ENCODE measurements around the gene ZFYVE28.

Gene ZFYVE28

GRCh38 chr4:2336659-2337058 is 81.8 kb downstream of the ZFYVE28 start:
- H3K9ac ChIP-seq, result no peak overlapping the region
- no peak for TF ChIP-seq Cebpa-rat (IDR thresholded peaks at IDR 0.05)
- no peak overlapping the region for H3K27ac ChIP-seq
- no peaks in the 10 kb centered on the region for H3K36me3 ChIP-seq
- H3K9me3 ChIP-seq, result no peaks in the 10 kb centered on the region
- 0 out of 2 replicates have a peak, but pooled peaks cover 4% of the 10 kb centered on the region for H3K27me3 ChIP-seq
- no peak overlapping the region for H3K4me3 ChIP-seq
- no peak overlapping the region for H3K4me2 ChIP-seq
- no peaks in the 10 kb centered on the region for H4K20me1 ChIP-seq
- peaks cover 35% of the 10 kb centered on the region for H3K4me1 ChIP-seq

DNA sequence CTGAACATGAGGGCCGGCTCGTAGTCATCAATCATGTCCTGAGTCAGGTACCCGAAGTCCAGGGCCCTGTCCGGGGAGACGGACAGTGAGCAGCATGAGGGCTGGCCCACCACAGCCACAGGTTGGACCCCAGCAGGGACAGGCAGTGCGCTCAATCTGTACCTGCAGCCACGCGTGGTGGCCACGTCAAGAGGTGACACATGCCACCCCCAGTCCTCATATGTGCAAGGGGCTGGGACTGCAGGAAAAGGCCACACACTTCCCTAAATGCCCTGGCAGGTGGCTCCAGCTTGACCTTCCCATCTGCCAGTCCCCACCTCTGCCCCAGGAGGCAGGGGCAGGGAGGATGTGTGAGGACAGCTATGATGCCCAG is 82.7 kb downstream of the ZFYVE28 start:
- H3K4me1 ChIP-seq, result peaks cover 35% of the 10 kb centered on the region
- H3K4me2 ChIP-seq, result peak overlapping the region; percentile 61
- no peak overlapping the region for H3K4me3 ChIP-seq
- H3K9me3 ChIP-seq, result no peaks in the 10 kb centered on the region
- no peaks in the 10 kb centered on the region for H4K20me1 ChIP-seq
- no peak overlapping the region for H3K27ac ChIP-seq
- 0 out of 2 replicates have a peak, but pooled peaks cover 4% of the 10 kb centered on the region for H3K27me3 ChIP-seq
- no peak overlapping the region for H3K9ac ChIP-seq
- no peaks in the 10 kb centered on the region for H3K36me3 ChIP-seq
- no peak for TF ChIP-seq Cebpa-rat (IDR thresholded peaks at IDR 0.05)

DNA sequence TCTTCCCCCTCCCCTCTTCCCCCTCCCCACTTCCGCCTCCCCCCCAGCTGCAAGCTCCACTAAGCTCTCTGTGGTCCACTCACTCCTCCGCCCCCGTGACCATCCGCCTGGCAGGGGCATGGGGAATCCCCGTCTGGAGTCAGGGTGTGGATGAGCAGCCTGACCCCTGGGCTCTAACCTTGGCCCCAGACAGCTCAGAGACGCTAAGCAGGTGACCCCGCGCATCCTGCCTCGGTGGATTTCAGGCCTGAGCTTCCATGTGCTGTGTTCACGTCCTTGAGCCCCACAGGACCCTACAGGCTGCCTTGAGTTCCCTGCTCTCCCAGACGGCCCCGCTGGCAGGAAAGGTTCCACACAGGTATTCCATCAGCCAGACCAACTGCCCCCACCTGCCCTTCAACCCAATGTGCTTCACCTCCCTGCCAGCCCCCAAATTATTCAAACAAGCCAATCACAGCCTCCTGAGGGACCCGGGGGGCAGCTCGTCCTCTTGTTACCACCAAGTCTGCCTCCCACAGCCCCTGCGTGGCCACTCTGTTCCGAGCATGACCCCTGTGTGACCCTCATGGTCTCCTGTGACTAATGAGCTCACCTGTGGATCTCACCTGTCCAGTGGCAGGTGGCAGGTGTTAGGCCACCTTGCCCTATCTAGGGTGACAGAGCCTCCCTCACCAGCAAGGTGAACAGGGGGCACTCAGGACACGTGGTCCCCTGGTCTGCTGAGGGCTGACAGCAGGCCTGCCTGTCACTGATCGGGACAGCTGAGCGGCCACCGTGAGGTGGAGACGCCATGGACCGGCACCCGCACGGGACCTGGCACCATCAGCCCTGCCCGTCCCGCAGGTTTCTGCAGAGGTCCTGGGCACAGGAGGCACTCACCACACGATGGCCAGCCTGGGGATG is 83.4 kb downstream of the ZFYVE28 start:
- Histone ChIP-seq H3K4me1 (peaks cover 35% of the 10 kb centered on the region), H3K9me3 (no peaks in the 10 kb centered on the region), H3K27ac (no peak overlapping the region), H3K4me2 (peak overlapping the region; percentile 61), H3K9ac (no peak overlapping the region), H3K27me3 (0 out of 2 replicates have a peak, but pooled peaks cover 4% of the 10 kb centered on the region), H4K20me1 (no peaks in the 10 kb centered on the region), H3K36me3 (no peaks in the 10 kb centered on the region), H3K4me3 (no peak overlapping the region)
- TF ChIP-seq Cebpa-rat (IDR thresholded peaks at IDR 0.05), result no peak

- Histone ChIP-seq H3K36me3 (no peaks in the 10 kb centered on the region), H3K27me3 (0 out of 2 replicates have a peak, but pooled peaks cover 4% of the 10 kb centered on the region), H3K9me3 (no peaks in the 10 kb centered on the region), H3K4me1 (peaks cover 35% of the 10 kb centered on the region), H3K4me3 (peak overlapping the region; percentile 31; the same call in 1 of the 2 replicates), H3K27ac (peak overlapping the region; percentile 56), H3K4me2 (peak overlapping the region; percentile 82), H3K9ac (no peak overlapping the region), H4K20me1 (no peaks in the 10 kb centered on the region)
- no peak for TF ChIP-seq Cebpa-rat (IDR thresholded peaks at IDR 0.05)
Observed at GRCh38 chr4:2333916-2334644, 84.4 kb downstream of the ZFYVE28 start.

DNA sequence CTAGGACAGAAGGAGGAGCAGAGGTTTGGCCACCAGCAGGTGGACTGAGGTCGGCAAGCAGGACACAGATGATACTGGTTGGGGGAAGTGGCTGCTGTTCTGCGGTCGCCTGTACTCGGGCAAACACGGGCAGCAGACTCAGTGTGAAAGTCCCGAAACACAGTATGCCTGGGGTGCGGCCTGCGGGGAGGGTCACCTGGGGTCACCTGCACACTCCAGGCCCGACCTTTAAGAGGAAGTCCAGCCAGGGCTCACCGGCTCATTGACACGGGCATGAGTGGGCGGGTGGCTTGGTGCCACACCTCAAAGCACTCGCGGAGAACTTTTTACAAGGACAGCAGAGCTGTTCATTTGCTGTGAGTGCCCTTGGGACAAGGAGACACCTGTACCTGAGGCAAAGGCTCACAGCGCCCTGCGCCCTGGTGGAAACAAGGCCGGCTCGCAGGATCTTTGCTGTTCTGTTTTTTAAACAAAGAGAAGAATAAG is 85.0 kb downstream of the ZFYVE28 start:
- Histone ChIP-seq H3K9me3 (0 out of 2 replicates have a peak, but pooled peaks cover 5% of the 10 kb centered on the region), H3K27me3 (0 out of 2 replicates have a peak, but pooled peaks cover 4% of the 10 kb centered on the region), H3K9ac (no peak overlapping the region), H3K4me3 (no peak overlapping the region), H4K20me1 (no peaks in the 10 kb centered on the region), H3K4me1 (peaks cover 35% of the 10 kb centered on the region), H3K36me3 (no peaks in the 10 kb centered on the region), H3K27ac (peak overlapping the region; percentile 56; the same call in 1 of the 2 replicates), H3K4me2 (peak overlapping the region; percentile 82)
- TF ChIP-seq Cebpa-rat (IDR thresholded peaks at IDR 0.05), result no peak

DNA sequence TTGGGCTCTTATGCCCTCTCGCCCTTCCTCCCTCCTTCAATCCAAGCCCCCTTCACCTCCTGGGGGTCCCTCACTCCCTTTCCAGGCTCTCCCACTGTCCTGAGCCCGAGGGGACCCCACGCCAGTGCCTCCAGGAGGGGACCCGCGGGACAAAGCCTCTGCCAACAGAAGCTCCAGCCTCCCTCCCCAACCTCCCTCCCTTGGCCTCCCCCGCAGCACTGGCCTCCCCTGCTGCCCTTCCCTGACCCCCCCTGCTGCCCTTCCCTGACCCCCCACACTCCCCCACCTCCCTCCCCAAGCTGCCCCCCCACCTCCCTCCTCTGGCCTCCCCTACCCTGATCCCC is 85.5 kb downstream of the ZFYVE28 start:
- H3K9ac ChIP-seq, result no peak overlapping the region
- peaks cover 35% of the 10 kb centered on the region for H3K4me1 ChIP-seq
- H4K20me1 ChIP-seq, result no peaks in the 10 kb centered on the region
- peak overlapping the region; percentile 24 for H3K4me2 ChIP-seq
- 0 out of 2 replicates have a peak, but pooled peaks cover 4% of the 10 kb centered on the region for H3K27me3 ChIP-seq
- no peaks in the 10 kb centered on the region for H3K36me3 ChIP-seq
- H3K9me3 ChIP-seq, result peaks cover 5% of the 10 kb centered on the region; the same call in 1 of the 2 replicates
- H3K27ac ChIP-seq, result no peak overlapping the region
- no peak overlapping the region for H3K4me3 ChIP-seq
- TF ChIP-seq Cebpa-rat (IDR thresholded peaks at IDR 0.05), result no peak

- Histone ChIP-seq H3K4me2 (peak overlapping the region; percentile 24), H3K4me1 (peaks cover 35% of the 10 kb centered on the region), H3K27ac (no peak overlapping the region), H3K4me3 (no peak overlapping the region), H3K9ac (no peak overlapping the region), H3K36me3 (no peaks in the 10 kb centered on the region), H4K20me1 (no peaks in the 10 kb centered on the region), H3K27me3 (0 out of 2 replicates have a peak, but pooled peaks cover 4% of the 10 kb centered on the region), H3K9me3 (peaks cover 8% of the 10 kb centered on the region; the same call in 1 of the 2 replicates)
- TF ChIP-seq Cebpa-rat (IDR thresholded peaks at IDR 0.05), result no peak
Observed at GRCh38 chr4:2332201-2332975, 86.1 kb downstream of the ZFYVE28 start.

DNA sequence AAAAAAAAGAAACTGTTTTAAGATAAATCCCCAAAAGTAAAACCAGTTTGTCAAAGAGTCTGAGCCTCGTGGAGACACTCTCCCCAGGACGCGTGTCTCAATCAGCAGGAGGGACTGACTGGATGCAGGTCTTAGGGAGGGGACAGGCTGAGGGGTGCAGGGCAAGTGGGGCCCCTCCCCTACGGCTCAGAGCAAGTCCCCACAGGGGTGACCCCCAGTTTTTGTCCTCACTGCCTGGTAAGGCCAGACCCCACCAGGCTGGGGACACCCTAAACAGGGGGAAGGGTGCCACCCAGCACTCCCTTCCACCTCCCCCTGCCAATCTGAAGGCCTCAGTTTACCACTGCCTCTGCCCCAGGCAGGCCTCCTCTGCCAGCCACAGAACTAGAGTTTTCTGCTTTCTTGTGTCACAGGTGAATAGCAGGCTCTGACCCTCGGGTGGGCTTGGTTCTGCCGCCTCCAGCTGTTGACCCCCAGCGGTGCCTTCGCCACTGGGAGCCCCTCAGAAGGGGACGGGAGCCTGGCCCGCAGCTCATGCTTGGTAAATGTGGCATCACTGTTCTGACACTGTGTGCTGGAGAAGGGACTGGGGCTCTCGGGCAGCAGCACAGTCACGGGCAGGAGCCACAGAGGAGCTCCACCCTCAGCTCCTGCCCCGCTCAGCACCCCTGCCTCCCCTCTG is 86.8 kb downstream of the ZFYVE28 start:
- H3K4me1 ChIP-seq, result peaks cover 35% of the 10 kb centered on the region
- 0 out of 2 replicates have a peak, but pooled peaks cover 4% of the 10 kb centered on the region for H3K27me3 ChIP-seq
- no peak overlapping the region for H3K4me3 ChIP-seq
- H3K27ac ChIP-seq, result no peak overlapping the region
- no peaks in the 10 kb centered on the region for H3K36me3 ChIP-seq
- no peak overlapping the region for H3K9ac ChIP-seq
- peaks cover 8% of the 10 kb centered on the region; the same call in 1 of the 2 replicates for H3K9me3 ChIP-seq
- H3K4me2 ChIP-seq, result no peak overlapping the region
- no peak for TF ChIP-seq Cebpa-rat (IDR thresholded peaks at IDR 0.05)
- no peaks in the 10 kb centered on the region for H4K20me1 ChIP-seq

DNA sequence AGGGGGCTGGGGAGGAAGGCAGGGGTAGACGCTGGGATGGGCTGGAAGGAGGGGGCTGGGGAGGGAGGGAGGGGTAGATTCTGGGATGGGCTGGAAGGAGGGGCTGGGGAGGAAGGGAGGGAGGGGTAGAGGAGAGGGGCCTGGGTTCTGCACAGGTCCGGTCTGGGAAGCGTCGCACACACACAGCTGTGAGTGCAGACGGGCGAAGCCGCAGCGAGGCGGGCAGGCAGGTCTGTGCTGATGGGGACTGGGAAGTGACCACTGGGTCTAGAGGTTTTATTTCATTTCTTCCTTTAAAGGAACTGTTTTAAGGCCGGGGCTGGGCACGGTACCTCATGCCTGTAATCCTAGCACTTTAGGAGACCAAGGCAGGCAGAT is 87.4 kb downstream of the ZFYVE28 start:
- no peak overlapping the region for H3K4me2 ChIP-seq
- no peak overlapping the region for H3K27ac ChIP-seq
- no peak for TF ChIP-seq Cebpa-rat (IDR thresholded peaks at IDR 0.05)

More for the DNA sequence above, 87.4 kb downstream of the ZFYVE28 start:
- Histone ChIP-seq H3K9me3 (peaks cover 8% of the 10 kb centered on the region; the same call in 1 of the 2 replicates), H3K9ac (no peak overlapping the region), H3K4me3 (no peak overlapping the region), H3K27me3 (0 out of 2 replicates have a peak, but pooled peaks cover 4% of the 10 kb centered on the region), H3K4me1 (peaks cover 33% of the 10 kb centered on the region), H4K20me1 (no peaks in the 10 kb centered on the region), H3K36me3 (no peaks in the 10 kb centered on the region)

Measured in BLaER1 (cell line).